Activated CD8-positive, alpha-beta T cell treated with anti-CD3 and anti-CD28 coated beads for 36 hours (primary cell): ENCODE measurements around the gene PLA2G12A. TPM values are rescaled to one million over a fixed set of nuclear protein-coding genes. Genes with fewer than 3 reads are reported as not detected.

Experiments used
- ATAC-seq: fragments of 200-7000 bp; cut with Tn5 transposase; one replicate; pipeline ENCODE4 v1.10.0; 2021; ENCODE audit warnings: mild to moderate bottlenecking, moderate library complexity
- CTCF ChIA-PET: fragments of 350-600 bp; sonication (Branson Sonifier 250); formaldehyde crosslinking; loops from one replicate; lab custom pipeline; 2021; ENCODE audit warnings: antibody characterized with exemption; lab: Charles Lee
- POLR2A ChIA-PET: fragments of 350-600 bp; sonication (Branson Sonifier 250); formaldehyde crosslinking; loops from one replicate; lab custom pipeline; 2021; ENCODE audit warnings: antibody characterized with exemption; lab: Charles Lee
- DNase-seq: peaks from one replicate; pipeline ENCODE4 v3.0.0-alpha.2; 2020
- H3K27ac Mint-ChIP-seq: one replicate; pipeline ENCODE4 v1.8.0; 2021; ENCODE audit warnings: mild to moderate bottlenecking, mixed read lengths
- H3K27me3 Mint-ChIP-seq: one replicate; pipeline ENCODE4 v1.8.0; 2021; ENCODE audit warnings: mixed read lengths
- H3K36me3 Mint-ChIP-seq: one replicate; pipeline ENCODE4 v1.8.0; 2021; ENCODE audit warnings: low read depth, mixed read lengths
- H3K4me1 Mint-ChIP-seq: one replicate; pipeline ENCODE4 v1.8.0; 2021; ENCODE audit warnings: low read depth, mixed read lengths
- H3K4me3 Mint-ChIP-seq: one replicate; pipeline ENCODE4 v1.8.0; 2021; ENCODE audit warnings: mild to moderate bottlenecking, moderate library complexity, mixed read lengths
- H3K9me3 Mint-ChIP-seq: one replicate; pipeline ENCODE4 v1.8.0; 2021; ENCODE audit warnings: mixed read lengths
- intact Hi-C: fragments of 100-400 bp; cut with micrococcal nuclease; formaldehyde crosslinking; loops from one replicate; pipeline ENCODE4 v1.10.0; 2022
- total RNA-seq, 2 experiments: library from RNA; stranded (reverse); gene quantifications; one replicate each; pipeline ENCODE4 v1.2.3, GENCODE V29; 2021
- TF ChIP-seq, protein P1 (sequence below): fragments of 200-600 bp; IDR thresholded peaks from one replicate; pipeline ENCODE4 v1.8.0; 2022; ENCODE audit warnings: antibody characterized with exemption, mild to moderate bottlenecking

The PLA2G12A gene
- total RNA-seq, 2 experiments from 2014 or later, result 32.0 to 35.6 TPM

DNA sequence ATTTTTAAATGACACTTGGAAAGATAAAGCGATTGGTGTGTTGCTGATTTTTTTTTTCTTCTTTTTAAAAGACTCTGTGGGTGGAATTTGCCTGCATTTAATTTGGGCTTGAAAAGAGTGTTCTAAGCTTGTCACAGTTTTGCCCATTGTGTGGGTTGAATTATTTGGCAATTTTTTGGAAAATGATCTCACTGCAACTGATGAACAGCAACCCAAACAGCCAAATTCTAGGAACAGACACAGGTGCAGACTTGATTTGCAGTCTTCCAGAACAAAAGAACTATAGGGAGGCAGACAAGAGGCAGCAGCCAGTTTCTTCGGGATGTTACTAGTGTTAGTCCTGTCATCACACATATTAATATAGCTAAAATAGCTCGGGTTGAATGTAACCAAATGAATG lies 67.1 kb downstream of the PLA2G12A start:
- no peak for ATAC-seq
- Mint-ChIP-seq H3K9me3 (no peaks in the 10 kb centered on the region), H3K36me3 (peaks cover 19% of the 10 kb centered on the region), H3K27me3 (no peaks in the 10 kb centered on the region), H3K4me3 (no peak overlapping the region), H3K27ac (no peak overlapping the region), H3K4me1 (peaks cover 43% of the 10 kb centered on the region)
- no peak for DNase-seq
- TF ChIP-seq, protein P1, sequence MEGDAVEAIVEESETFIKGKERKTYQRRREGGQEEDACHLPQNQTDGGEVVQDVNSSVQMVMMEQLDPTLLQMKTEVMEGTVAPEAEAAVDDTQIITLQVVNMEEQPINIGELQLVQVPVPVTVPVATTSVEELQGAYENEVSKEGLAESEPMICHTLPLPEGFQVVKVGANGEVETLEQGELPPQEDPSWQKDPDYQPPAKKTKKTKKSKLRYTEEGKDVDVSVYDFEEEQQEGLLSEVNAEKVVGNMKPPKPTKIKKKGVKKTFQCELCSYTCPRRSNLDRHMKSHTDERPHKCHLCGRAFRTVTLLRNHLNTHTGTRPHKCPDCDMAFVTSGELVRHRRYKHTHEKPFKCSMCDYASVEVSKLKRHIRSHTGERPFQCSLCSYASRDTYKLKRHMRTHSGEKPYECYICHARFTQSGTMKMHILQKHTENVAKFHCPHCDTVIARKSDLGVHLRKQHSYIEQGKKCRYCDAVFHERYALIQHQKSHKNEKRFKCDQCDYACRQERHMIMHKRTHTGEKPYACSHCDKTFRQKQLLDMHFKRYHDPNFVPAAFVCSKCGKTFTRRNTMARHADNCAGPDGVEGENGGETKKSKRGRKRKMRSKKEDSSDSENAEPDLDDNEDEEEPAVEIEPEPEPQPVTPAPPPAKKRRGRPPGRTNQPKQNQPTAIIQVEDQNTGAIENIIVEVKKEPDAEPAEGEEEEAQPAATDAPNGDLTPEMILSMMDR, result no peak
- CTCF ChIA-PET, result interaction anchor here (1.4 to 1.7 kb wide), 2 partner anchors 8 to 229 kb away, joined by 4 to 6 read pairs; partner anchors contain the start of gene SEC24B
- intact Hi-C loops, result no loop called here
- POLR2A ChIA-PET, result interaction anchor here (0.5 to 1.5 kb wide), 3 partner anchors 9 to 83 kb away, joined by 3 read pairs; no protein-coding TSS in a partner anchor

DNA sequence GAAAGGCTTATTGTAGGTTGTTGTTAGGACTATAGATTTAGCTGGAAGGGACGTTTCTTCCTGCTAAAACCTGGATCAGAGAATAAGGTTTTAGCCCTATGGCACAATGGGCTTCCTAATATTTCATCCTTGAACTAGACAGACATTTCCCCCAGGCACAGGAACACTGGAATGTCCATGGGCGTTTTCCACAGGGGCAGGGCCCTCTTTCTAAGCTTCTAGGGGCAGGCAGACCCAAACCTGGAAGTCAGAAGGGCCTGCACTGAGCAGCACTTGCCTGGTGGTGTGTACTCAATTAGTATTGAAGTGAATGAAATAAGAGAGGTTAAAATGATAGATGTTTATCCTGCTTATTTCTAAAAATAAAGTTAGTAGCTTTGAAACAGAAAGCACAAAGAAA lies 67.8 kb downstream of the PLA2G12A start:
- intact Hi-C loops, result no loop called here
- ATAC-seq, result no peak
- Mint-ChIP-seq H3K27ac (no peak overlapping the region), H3K27me3 (no peaks in the 10 kb centered on the region), H3K4me3 (no peak overlapping the region), H3K36me3 (peaks cover 17% of the 10 kb centered on the region), H3K4me1 (peaks cover 40% of the 10 kb centered on the region), H3K9me3 (no peaks in the 10 kb centered on the region)
- DNase-seq, result no peak
- ChIA-PET POLR2A (interaction anchor here (1.1 to 1.5 kb wide), 2 partner anchors 16 to 101 kb away, joined by 3 read pairs; no protein-coding TSS in a partner anchor), CTCF (interaction anchor here (1.4 kb wide), 1 partner anchor 229 kb away, joined by 6 read pairs; the partner anchor contains the start of gene SEC24B)
- TF ChIP-seq, protein P1, result no peak

Other genes with a start within 250 kb of the PLA2G12A start
- 10 to 100 TPM; 62.3 to 65.3 TPM for gene MCUB, start 169.8 kb downstream of the PLA2G12A start, total RNA-seq
- gene CASP6, start 26.6 kb downstream of the PLA2G12A start, total RNA-seq, result 10 to 100 TPM; 19.1 to 28.3 TPM
- gene CFI, start 71.9 kb upstream of the PLA2G12A start, total RNA-seq, result not detected
- gene GAR1, start 85.7 kb upstream of the PLA2G12A start, total RNA-seq, result 10 to 100 TPM; 36.4 to 42.1 TPM
- gene RRH, start 97.9 kb upstream of the PLA2G12A start, total RNA-seq, result not detected
- under 1 TPM; 0.13 to 0.16 TPM for gene LRIT3, start 118.0 kb upstream of the PLA2G12A start, total RNA-seq
- gene EGF, start 182.8 kb upstream of the PLA2G12A start, total RNA-seq, result not detected